DOHH2 (cell line): ENCODE data around the gene ZNF366.

Experiments used
- EZH2phosphoT487 ChIP-seq: fragments of 200-600 bp; sonication (generic); IDR thresholded peaks from 2 replicates; pipeline ENCODE4 v1.6.1; 2017; ENCODE audit warnings: borderline replicate concordance, mild to moderate bottlenecking, antibody characterized with exemption, low read length, moderate library complexity, mixed read lengths
- TF ChIP-seq, protein P1 (sequence below): fragments of 200-600 bp; sonication (generic); IDR thresholded peaks from one replicate; pipeline ENCODE4 v1.5.1; 2014; ENCODE audit warnings: antibody characterized with exemption, mild to moderate bottlenecking, low read depth, low read length; ENCODE audit not compliant: poor library complexity, severe bottlenecking

DNA sequence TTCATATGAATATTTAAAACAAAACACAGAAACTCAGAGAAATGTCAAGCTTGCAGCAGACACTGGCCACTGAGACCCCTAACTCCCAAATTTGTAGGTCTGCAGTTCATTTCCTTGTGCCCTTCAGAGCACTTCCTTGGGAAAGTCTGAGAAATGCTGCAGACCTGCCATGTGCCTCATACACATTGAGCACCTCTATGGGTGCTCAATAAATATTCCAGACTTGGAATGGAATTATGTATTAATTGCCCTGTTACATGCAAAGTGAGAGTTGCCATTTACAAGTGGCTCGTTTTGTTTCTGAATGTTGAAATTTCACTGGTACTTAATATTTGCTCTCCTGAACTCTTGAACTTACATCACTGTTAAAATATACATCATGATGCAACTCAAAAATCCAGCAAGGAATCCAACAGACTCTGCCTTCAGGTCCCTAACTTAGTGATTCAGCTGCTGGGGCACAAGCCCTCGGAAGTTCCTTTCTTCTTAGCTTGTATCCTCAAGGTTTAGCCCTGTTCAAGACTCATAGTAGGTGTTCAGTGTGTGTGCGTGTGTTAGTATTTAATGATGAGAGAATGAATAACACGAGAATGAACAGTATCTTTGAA is 96.4 kb downstream of the ZNF366 start:
- TF ChIP-seq, protein P1, sequence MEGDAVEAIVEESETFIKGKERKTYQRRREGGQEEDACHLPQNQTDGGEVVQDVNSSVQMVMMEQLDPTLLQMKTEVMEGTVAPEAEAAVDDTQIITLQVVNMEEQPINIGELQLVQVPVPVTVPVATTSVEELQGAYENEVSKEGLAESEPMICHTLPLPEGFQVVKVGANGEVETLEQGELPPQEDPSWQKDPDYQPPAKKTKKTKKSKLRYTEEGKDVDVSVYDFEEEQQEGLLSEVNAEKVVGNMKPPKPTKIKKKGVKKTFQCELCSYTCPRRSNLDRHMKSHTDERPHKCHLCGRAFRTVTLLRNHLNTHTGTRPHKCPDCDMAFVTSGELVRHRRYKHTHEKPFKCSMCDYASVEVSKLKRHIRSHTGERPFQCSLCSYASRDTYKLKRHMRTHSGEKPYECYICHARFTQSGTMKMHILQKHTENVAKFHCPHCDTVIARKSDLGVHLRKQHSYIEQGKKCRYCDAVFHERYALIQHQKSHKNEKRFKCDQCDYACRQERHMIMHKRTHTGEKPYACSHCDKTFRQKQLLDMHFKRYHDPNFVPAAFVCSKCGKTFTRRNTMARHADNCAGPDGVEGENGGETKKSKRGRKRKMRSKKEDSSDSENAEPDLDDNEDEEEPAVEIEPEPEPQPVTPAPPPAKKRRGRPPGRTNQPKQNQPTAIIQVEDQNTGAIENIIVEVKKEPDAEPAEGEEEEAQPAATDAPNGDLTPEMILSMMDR = no peak
- TF ChIP-seq EZH2phosphoT487 = no peak
